GM23248 (cell line): ENCODE results near the gene GDI2.
"Not testable (repeated sequence)": the region's sequence is repeated elsewhere in the genome, so short reads cannot be mapped to it uniquely, and the experiment has no call there.

Source experiments
- EZH2 ChIP-seq: fragments of 200-600 bp; sonication (generic); IDR thresholded peaks from 2 replicates; pipeline ENCODE4 v1.6.1; 2018; ENCODE audit warnings: antibody characterized with exemption, mild to moderate bottlenecking; ENCODE audit not compliant: insufficient read depth, poor library complexity, severe bottlenecking
- EZH2phosphoT487 ChIP-seq: fragments of 200-600 bp; sonication (generic); IDR thresholded peaks from 2 replicates; pipeline ENCODE4 v1.6.1; 2018; ENCODE audit warnings: antibody characterized with exemption, moderate library complexity, mild to moderate bottlenecking, low read depth; ENCODE audit not compliant: insufficient read depth

- TF ChIP-seq EZH2phosphoT487, EZH2: not testable (repeated sequence)
These were observed 35.5 kb downstream of the GDI2 start for GRCh38 chr10:5777758-5778157.
